ENCODE results near the gene SLAMF9.
A peak's percentile ranks its signal among the peaks of the same experiment; 100 is the strongest.
"Not testable (repeated sequence)": the region's sequence is repeated elsewhere in the genome, so short reads cannot be mapped to it uniquely, and the experiment has no call there.

SLAMF9 gene

DNA sequence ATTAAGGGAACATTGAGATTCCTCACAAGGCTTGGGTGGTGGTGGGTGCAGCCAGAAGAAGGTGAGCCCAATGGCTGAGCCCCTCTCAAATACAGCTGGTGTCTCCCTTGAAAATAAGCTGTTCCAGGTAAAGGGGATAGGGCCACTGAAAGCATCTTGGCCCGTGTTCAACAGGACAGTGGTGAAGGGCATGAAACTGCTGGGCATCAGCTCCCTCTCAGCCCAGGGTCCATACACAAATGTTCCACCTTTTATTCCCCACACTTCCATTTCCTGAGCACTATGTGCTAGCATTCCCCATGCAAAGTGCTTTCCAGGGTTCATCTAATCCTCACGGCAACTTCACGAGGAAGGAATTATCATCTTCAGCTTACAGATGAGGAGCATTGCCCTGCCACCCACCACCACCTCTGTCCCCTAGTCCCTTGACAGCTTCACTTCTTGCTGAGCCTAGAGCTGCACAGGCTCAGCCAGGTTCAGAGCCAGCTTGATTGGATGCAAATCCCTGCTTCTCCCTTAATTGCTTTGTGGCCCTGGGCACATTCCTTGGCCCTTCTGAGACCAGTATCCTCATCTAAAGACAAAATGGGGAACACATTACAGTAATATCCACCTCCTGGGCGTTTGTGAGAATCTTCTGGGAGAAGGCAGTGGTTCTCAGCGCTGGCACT is 38.3 kb downstream of the SLAMF9 start:
- Histone ChIP-seq H3K4me3 (ENCODE audit: insufficient read depth, low read depth, low read length, poor library complexity, severe bottlenecking) (no peak overlapping the region), H3K4me1 (ENCODE audit: control insufficient read depth, insufficient read depth, low read length, poor library complexity, severe bottlenecking) (peaks cover 35% of the 10 kb centered on the region), H3K9me3 (ENCODE audit: control insufficient read depth, low read length) (no peaks in the 10 kb centered on the region), H3K36me3 (ENCODE audit: control insufficient read depth, insufficient read depth, low read length) (peaks cover 41% of the 10 kb centered on the region), H3K27me3 (replicated peaks; ENCODE audit: control insufficient read depth, insufficient read depth, low read length, poor library complexity, severe bottlenecking) (no peaks in the 10 kb centered on the region), H3K27ac (ENCODE audit: insufficient read depth, low read length, poor library complexity, severe bottlenecking) (peak overlapping the region; percentile 21)
- DNase-seq, result no peak

- DNase-seq, result no peak
- Histone ChIP-seq H3K27ac (ENCODE audit: insufficient read depth, low read length, poor library complexity, severe bottlenecking) (no peak overlapping the region), H3K36me3 (ENCODE audit: control insufficient read depth, insufficient read depth, low read length) (peaks cover 28% of the 10 kb centered on the region), H3K4me1 (ENCODE audit: control insufficient read depth, insufficient read depth, low read length, poor library complexity, severe bottlenecking) (peaks cover 42% of the 10 kb centered on the region), H3K4me3 (ENCODE audit: insufficient read depth, low read depth, low read length, poor library complexity, severe bottlenecking) (no peak overlapping the region), H3K27me3 (replicated peaks; ENCODE audit: control insufficient read depth, insufficient read depth, low read length, poor library complexity, severe bottlenecking) (no peaks in the 10 kb centered on the region), H3K9me3 (ENCODE audit: control insufficient read depth, low read length) (no peaks in the 10 kb centered on the region)
These were observed 39.6 kb downstream of the SLAMF9 start for GRCh38 chr1:159914252-159915018.

DNA sequence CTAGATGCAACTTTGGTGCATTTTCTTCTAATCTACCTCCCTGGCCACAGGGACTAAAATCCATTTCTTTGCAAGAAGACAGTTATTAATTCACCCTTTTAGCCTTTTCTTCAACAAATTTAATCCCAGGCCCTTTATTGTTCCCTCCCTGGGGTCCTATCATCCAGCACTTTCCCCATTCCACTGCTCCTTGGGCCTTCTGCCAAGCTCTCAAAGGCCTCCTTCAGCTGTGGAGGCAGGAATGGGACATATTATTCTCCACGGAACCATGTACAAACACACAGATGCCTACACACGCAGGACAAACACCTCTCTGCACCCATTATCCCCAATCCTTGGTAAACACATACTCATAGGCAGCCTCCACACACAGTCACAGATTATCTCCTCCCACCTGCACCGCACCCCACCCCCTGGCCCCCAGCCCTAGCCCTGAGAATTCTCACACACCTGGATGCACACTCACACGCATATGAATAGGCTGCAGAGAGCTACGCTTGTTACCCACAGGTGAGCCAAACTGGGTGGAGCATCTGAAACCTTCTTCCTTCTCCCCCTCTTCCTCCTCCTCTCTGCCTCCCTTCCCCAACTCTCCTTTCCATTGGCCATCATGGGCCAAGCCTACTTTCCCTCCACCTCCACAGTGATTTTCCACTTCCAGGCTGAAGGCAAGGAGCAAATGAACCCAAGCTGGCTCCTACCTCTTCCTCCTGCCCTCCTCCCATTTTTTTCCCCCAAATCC is 40.4 kb downstream of the SLAMF9 start:
- no peak for DNase-seq
- peak overlapping the region; percentile 9 for H3K27ac ChIP-seq (ENCODE audit: insufficient read depth, low read length, poor library complexity, severe bottlenecking)

DNA sequence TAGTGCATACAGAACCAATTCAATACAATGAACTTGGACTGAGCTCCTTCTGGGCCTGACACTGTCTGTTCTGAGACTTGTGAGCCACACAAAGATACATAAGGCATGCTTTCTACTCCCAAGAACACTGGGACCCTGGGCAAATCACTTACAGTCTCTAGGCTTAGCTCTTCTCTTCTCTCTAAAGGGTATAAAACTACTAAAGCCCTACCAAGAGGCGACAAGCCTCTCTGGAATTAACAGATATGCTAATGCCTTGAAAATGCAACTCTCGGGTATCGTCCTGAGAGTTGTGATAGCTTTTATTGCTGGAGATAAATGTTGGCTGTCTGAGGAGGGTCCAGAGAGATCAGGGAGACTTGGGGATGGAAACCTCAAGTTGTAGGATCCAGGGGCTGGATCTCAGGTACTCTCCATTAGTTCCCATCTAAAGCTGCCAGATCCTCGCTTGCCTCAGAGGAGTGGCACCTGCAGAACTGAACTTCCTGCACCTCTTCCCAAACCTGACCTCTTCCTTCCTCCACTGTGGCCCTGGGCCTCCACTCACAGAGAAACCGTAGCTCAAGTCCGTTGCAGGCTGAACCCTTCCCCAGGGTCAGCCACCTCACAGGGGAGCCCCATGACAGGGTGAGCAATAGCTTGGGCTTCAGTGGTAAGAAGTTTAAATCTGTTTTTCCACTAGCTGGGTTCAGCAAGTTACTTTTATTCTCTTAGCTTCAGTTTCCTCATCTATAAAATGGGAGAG is 42.5 kb downstream of the SLAMF9 start:
- no peak for DNase-seq
- Histone ChIP-seq H3K27me3 (replicated peaks; ENCODE audit: control insufficient read depth, insufficient read depth, low read length, poor library complexity, severe bottlenecking) (no peaks in the 10 kb centered on the region), H3K36me3 (ENCODE audit: control insufficient read depth, insufficient read depth, low read length) (peaks cover 3% of the 10 kb centered on the region), H3K4me1 (ENCODE audit: control insufficient read depth, insufficient read depth, low read length, poor library complexity, severe bottlenecking) (peaks cover 41% of the 10 kb centered on the region), H3K4me3 (ENCODE audit: insufficient read depth, low read depth, low read length, poor library complexity, severe bottlenecking) (no peak overlapping the region), H3K9me3 (ENCODE audit: control insufficient read depth, low read length) (no peaks in the 10 kb centered on the region), H3K27ac (ENCODE audit: insufficient read depth, low read length, poor library complexity, severe bottlenecking) (peak overlapping the region; percentile 80)

More for the DNA sequence above, 40.4 kb downstream of the SLAMF9 start:
- H3K27me3 ChIP-seq (replicated peaks; ENCODE audit: control insufficient read depth, insufficient read depth, low read length, poor library complexity, severe bottlenecking), result no peaks in the 10 kb centered on the region
- no peaks in the 10 kb centered on the region for H3K9me3 ChIP-seq (ENCODE audit: control insufficient read depth, low read length)
- H3K4me1 ChIP-seq (ENCODE audit: control insufficient read depth, insufficient read depth, low read length, poor library complexity, severe bottlenecking), result peaks cover 41% of the 10 kb centered on the region
- H3K36me3 ChIP-seq (ENCODE audit: control insufficient read depth, insufficient read depth, low read length), result peaks cover 20% of the 10 kb centered on the region
- H3K4me3 ChIP-seq (ENCODE audit: insufficient read depth, low read depth, low read length, poor library complexity, severe bottlenecking), result no peak overlapping the region

GRCh38 chr1:159908031-159908940 is 45.8 kb downstream of the SLAMF9 start:
- H3K27ac ChIP-seq (ENCODE audit: insufficient read depth, low read length, poor library complexity, severe bottlenecking), result no peak overlapping the region
- no peaks in the 10 kb centered on the region for H3K9me3 ChIP-seq (ENCODE audit: control insufficient read depth, low read length)
- H3K4me3 ChIP-seq (ENCODE audit: insufficient read depth, low read depth, low read length, poor library complexity, severe bottlenecking), result no peak overlapping the region
- DNase-seq, result no peak
- H3K27me3 ChIP-seq (replicated peaks; ENCODE audit: control insufficient read depth, insufficient read depth, low read length, poor library complexity, severe bottlenecking), result no peaks in the 10 kb centered on the region
- H3K36me3 ChIP-seq (ENCODE audit: control insufficient read depth, insufficient read depth, low read length), result no peaks in the 10 kb centered on the region
- peaks cover 34% of the 10 kb centered on the region for H3K4me1 ChIP-seq (ENCODE audit: control insufficient read depth, insufficient read depth, low read length, poor library complexity, severe bottlenecking)

DNA sequence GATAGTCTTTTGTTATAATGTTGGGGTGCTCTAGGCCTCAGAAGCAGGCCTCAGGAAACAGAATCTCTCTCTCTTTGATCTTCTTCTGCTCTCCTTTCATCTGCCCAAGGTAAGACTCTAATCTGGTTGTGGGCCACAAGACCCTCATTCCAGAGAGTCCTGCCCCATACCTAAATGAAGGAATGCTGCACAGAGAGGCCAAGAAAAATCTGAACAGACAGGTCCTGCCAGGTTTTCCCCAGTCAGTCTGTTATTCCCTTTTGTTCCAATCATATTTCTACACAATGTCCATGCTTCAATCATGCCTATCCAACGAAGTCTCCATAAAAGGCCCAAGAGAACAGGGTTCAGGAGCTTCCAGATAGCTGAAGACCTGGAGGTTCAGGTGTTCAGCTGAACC is 47.1 kb downstream of the SLAMF9 start:
- H3K36me3 ChIP-seq (ENCODE audit: control insufficient read depth, insufficient read depth, low read length), result no peaks in the 10 kb centered on the region
- H3K27me3 ChIP-seq (replicated peaks; ENCODE audit: control insufficient read depth, insufficient read depth, low read length, poor library complexity, severe bottlenecking), result no peaks in the 10 kb centered on the region
- no peaks in the 10 kb centered on the region for H3K9me3 ChIP-seq (ENCODE audit: control insufficient read depth, low read length)
- H3K4me3 ChIP-seq (ENCODE audit: insufficient read depth, low read depth, low read length, poor library complexity, severe bottlenecking), result no peak overlapping the region
- no peak overlapping the region for H3K27ac ChIP-seq (ENCODE audit: insufficient read depth, low read length, poor library complexity, severe bottlenecking)
- DNase-seq, result no peak
- H3K4me1 ChIP-seq (ENCODE audit: control insufficient read depth, insufficient read depth, low read length, poor library complexity, severe bottlenecking), result peaks cover 27% of the 10 kb centered on the region

GRCh38 chr1:159904036-159904435 is 50.0 kb downstream of the SLAMF9 start:
- H3K4me1 ChIP-seq (ENCODE audit: control insufficient read depth, insufficient read depth, low read length, poor library complexity, severe bottlenecking); H3K27me3 ChIP-seq (replicated peaks; ENCODE audit: control insufficient read depth, insufficient read depth, low read length, poor library complexity, severe bottlenecking); H3K9me3 ChIP-seq (ENCODE audit: control insufficient read depth, low read length); DNase-seq; H3K36me3 ChIP-seq (ENCODE audit: control insufficient read depth, insufficient read depth, low read length); H3K27ac ChIP-seq (ENCODE audit: insufficient read depth, low read length, poor library complexity, severe bottlenecking); H3K4me3 ChIP-seq (ENCODE audit: insufficient read depth, low read depth, low read length, poor library complexity, severe bottlenecking): not testable (repeated sequence)

GRCh38 chr1:159902541-159902940 is 51.5 kb downstream of the SLAMF9 start:
- Histone ChIP-seq H3K4me3 (ENCODE audit: insufficient read depth, low read depth, low read length, poor library complexity, severe bottlenecking) (no peak overlapping the region), H3K36me3 (ENCODE audit: control insufficient read depth, insufficient read depth, low read length) (no peaks in the 10 kb centered on the region), H3K27me3 (replicated peaks; ENCODE audit: control insufficient read depth, insufficient read depth, low read length, poor library complexity, severe bottlenecking) (no peaks in the 10 kb centered on the region), H3K4me1 (ENCODE audit: control insufficient read depth, insufficient read depth, low read length, poor library complexity, severe bottlenecking) (no peaks in the 10 kb centered on the region), H3K27ac (ENCODE audit: insufficient read depth, low read length, poor library complexity, severe bottlenecking) (no peak overlapping the region), H3K9me3 (ENCODE audit: control insufficient read depth, low read length) (no peaks in the 10 kb centered on the region)
- no peak for DNase-seq
